K562 (cell line): ENCODE data around the gene SLC9A3. TPM values are rescaled to one million over a fixed set of nuclear protein-coding genes. Genes with fewer than 3 reads are reported as not detected.

ENCODE experiments used
- ATAC-seq: fragments of 200-7000 bp; cut with Tn5 transposase; 3 replicates; pipeline ENCODE4 v1.9.1; 2020; ENCODE audit warnings: moderate library complexity
- BruUV-seq: library from RNA; stranded (reverse); fragments of 400-500 nt; replicated peaks from 2 replicates; lab custom pipeline; 2021; lab: Mats Ljungman, UMichigan
- CTCF ChIA-PET: fragments of 300-600 bp; formaldehyde crosslinking; extraction: SDS; loops from one replicate; lab custom pipeline; 2021; ENCODE audit warnings: low intra/inter-chr PET ratio; lab: Yijun Ruan, JAX
- POLR2A ChIA-PET: fragments of 300-600, 350-650 bp; sonication (Branson Sonifier 250); formaldehyde crosslinking; extraction: SDS; loops from one replicate; lab custom pipeline; 2021; ENCODE audit warnings: antibody characterized with exemption, inconsistent platforms; lab: Yijun Ruan, JAX
- DNase-seq, 4 experiments: peaks; one replicate each; pipeline versions ENCODE4 v3.0.0 to v3.0.0-alpha.2; 2011 to 2018; ENCODE audit warnings: low spot score in 3 of 4, mixed read lengths in 3 of 4; ENCODE audit errors: extremely low read depth in 1 of 4
- FAIRE-seq: peaks from 2 replicates; lab custom pipeline; 2011; peaks lifted over from hg19 to GRCh38; lab: Jason Lieb, UNC
- H2AFZ ChIP-seq: 2 replicates; pipeline ENCODE4 v1.6.0; 2011; ENCODE audit warnings: low read depth, low read length, control low read depth, inconsistent platforms
- H3K27ac ChIP-seq: fragments of 200-600 bp; 3 replicates; pipeline ENCODE4 v1.8.0; 2011; ENCODE audit warnings: low read depth, mild to moderate bottlenecking, control low read depth, inconsistent platforms, low read length, moderate library complexity, mixed read lengths; ENCODE audit errors: extremely low read depth
- H3K27me3 ChIP-seq, 2 experiments: fragments of 300-600 bp in 1 of 2; 2 replicates in 1 of 2; 3 replicates in 1 of 2; pipeline versions ENCODE4 v1.6.0 to v1.8.0; 2011; ENCODE audit warnings: inconsistent platforms in 2 of 2, low read length in 2 of 2, mild to moderate bottlenecking in 1 of 2, mixed read lengths in 1 of 2, moderate library complexity in 1 of 2; ENCODE audit not compliant: control insufficient read depth in 2 of 2, insufficient read depth in 2 of 2
- H3K36me3 ChIP-seq: fragments of 300-600 bp; 3 replicates; pipeline ENCODE4 v1.8.0; 2011; ENCODE audit warnings: mild to moderate bottlenecking, low read length, inconsistent platforms; ENCODE audit not compliant: control insufficient read depth, insufficient read depth
- H3K4me1 ChIP-seq, 2 experiments: fragments of 200-600 bp in 1 of 2; replicated peaks in 1 of 2; 2 replicates in 1 of 2; 3 replicates in 1 of 2; pipeline versions ENCODE4 v1.5.1 to v1.8.0; 2011; ENCODE audit warnings: inconsistent platforms in 2 of 2, low read length in 2 of 2, mild to moderate bottlenecking in 1 of 2, mixed read lengths in 1 of 2, moderate library complexity in 1 of 2; ENCODE audit not compliant: control insufficient read depth in 2 of 2, insufficient read depth in 2 of 2
- H3K4me2 ChIP-seq: 2 replicates; pipeline ENCODE4 v1.6.1; 2011; ENCODE audit warnings: low read length, control low read depth, inconsistent platforms, mixed read lengths; ENCODE audit not compliant: insufficient read depth
- H3K4me3 ChIP-seq: fragments of 200-600 bp; sonication (generic), shearing (Covaris generic); 2 replicates; pipeline ENCODE4 v1.5.1; 2016; ENCODE audit warnings: control low read depth, inconsistent platforms
- H3K79me2 ChIP-seq: fragments of 200-600 bp; 3 replicates; pipeline ENCODE4 v1.8.0; 2011; ENCODE audit warnings: low read length, inconsistent platforms; ENCODE audit not compliant: control insufficient read depth, insufficient read depth
- H3K9ac ChIP-seq, 2 experiments: 2 replicates each; pipeline versions ENCODE4 v1.6.0 to v1.6.1; 2011; ENCODE audit warnings: low read depth in 2 of 2, low read length in 2 of 2, control low read depth in 1 of 2, inconsistent platforms in 1 of 2, mild to moderate bottlenecking in 1 of 2, mixed read lengths in 1 of 2; ENCODE audit not compliant: insufficient read depth in 1 of 2
- H3K9me1 ChIP-seq: one replicate; pipeline ENCODE4 v1.6.0; 2011; ENCODE audit warnings: inconsistent platforms, mild to moderate bottlenecking, low read length, moderate library complexity; ENCODE audit not compliant: control insufficient read depth, insufficient read depth
- H3K9me3 ChIP-seq: replicated peaks from 2 replicates; pipeline ENCODE4 v1.5.1; 2011; ENCODE audit warnings: low read depth, low read length, inconsistent platforms; ENCODE audit not compliant: control insufficient read depth, insufficient read depth
- H4K20me1 ChIP-seq: replicated peaks from 2 replicates; pipeline ENCODE4 v1.6.1; 2011; ENCODE audit warnings: low read length, inconsistent platforms, mixed read lengths; ENCODE audit not compliant: control insufficient read depth, insufficient read depth
- ASH1L ChIP-seq: fragments of 450-650 bp; IDR thresholded peaks from 2 replicates; pipeline ENCODE4 v1.6.1; 2018; ENCODE audit warnings: borderline replicate concordance, mild to moderate bottlenecking, low read depth; ENCODE audit not compliant: partially characterized antibody
- ESRRA ChIP-seq: fragments of 450-650 bp; IDR thresholded peaks from 2 replicates; pipeline ENCODE4 v1.6.1; 2014; ENCODE audit warnings: low read depth, mild to moderate bottlenecking, moderate library complexity, borderline replicate concordance
- MEIS2 ChIP-seq: fragments of 450-650 bp; IDR thresholded peaks from 2 replicates; pipeline ENCODE4 v1.6.1; 2014; ENCODE audit warnings: mild to moderate bottlenecking; ENCODE audit not compliant: partially characterized antibody
- POLR3G ChIP-seq: IDR thresholded peaks from 2 replicates; pipeline ENCODE4 v1.6.1; 2011; ENCODE audit not compliant: insufficient read length, insufficient replicate concordance; ENCODE audit errors: extremely low read depth
- POU5F1 ChIP-seq: fragments of 150-350 bp; IDR thresholded peaks from 2 replicates; pipeline ENCODE4 v1.6.1; 2014; ENCODE audit warnings: borderline replicate concordance, low read length, low read depth, mild to moderate bottlenecking; ENCODE audit not compliant: partially characterized antibody
- RBM14 ChIP-seq: fragments of 200-400 bp; formaldehyde crosslinking; IDR thresholded peaks from 2 replicates; pipeline ENCODE4 v1.6.1; 2018; ENCODE audit warnings: low read depth, mild to moderate bottlenecking, low read length, moderate library complexity, borderline replicate concordance; ENCODE audit not compliant: insufficient read depth
- ZNF239 ChIP-seq: fragments of 250-450 bp; sonication (Bioruptor Pico); IDR thresholded peaks from 2 replicates; pipeline ENCODE4 v1.4.0; 2020; ENCODE audit warnings: mild to moderate bottlenecking
- WGBS: fragments of 100-300 bp; shearing (Covaris generic); methylation state at CpG from one replicate; pipeline ENCODE4 v1.1.6; 2016; ENCODE audit warnings: low coverage, mixed read lengths; ENCODE audit not compliant: insufficient coverage; ENCODE audit errors: missing lambda C conversion rate; 5-methylcytosine and 5-hydroxymethylcytosine counted together
- in situ Hi-C: fragments of 300-500 bp; cut with MboI; formaldehyde crosslinking; loops from 4 replicates; pipeline ENCODE4 v1.15.0; 2018; ENCODE audit warnings: inconsistent platforms, mixed read lengths
- intact Hi-C: fragments of 100-400 bp; cut with micrococcal nuclease; formaldehyde crosslinking; loops from 2 replicates; pipeline ENCODE4 v1.14.2; 2022
- polyA plus RNA-seq, 8 experiments: library from polyadenylated mRNA; depleted of rRNA in 4 of 8; stranded (reverse) in 5 of 8; unstranded in 3 of 8; fragments of >200 nt; fragmentation: Nextera tagmentation in 2 of 8; fragmentation: Illumina TruSeq in 1 of 8; extraction: Ambion mirVana in 2 of 8; extraction: Trizol in 1 of 8; gene quantifications; 2 replicates each; pipeline versions ENCODE4 v1.2.1 to v1.2.3, GENCODE V29; 2011 to 2014; ENCODE audit warnings: inconsistent platforms in 1 of 8, missing spikeins in 1 of 8
- total RNA-seq, 7 experiments: library from RNA; depleted of rRNA in 6 of 7; stranded (reverse); fragments of >200 nt in 6 of 7; fragmentation: Illumina TruSeq in 2 of 7; extraction: Trizol in 2 of 7; gene quantifications; 2 replicates each; pipeline versions ENCODE4 v1.2.1 to v1.2.3, GENCODE V29; 2011 to 2021; ENCODE audit warnings: low replicate concordance in 1 of 7
- TF ChIP-seq, protein P1 (sequence below): sonication (generic); formaldehyde crosslinking; IDR thresholded peaks from 2 replicates; pipeline ENCODE4 v1.8.1; 2023; ENCODE audit warnings: mild to moderate bottlenecking, missing genetic modification reagents

The SLC9A3 gene
- total and polyA plus RNA-seq, 9 of the 15 experiments (the other 6 are each of a cell fraction or from before 2014, with no cell fraction given): 1.5 to 5.8 (median 3.7) TPM; not detected in 2

DNA sequence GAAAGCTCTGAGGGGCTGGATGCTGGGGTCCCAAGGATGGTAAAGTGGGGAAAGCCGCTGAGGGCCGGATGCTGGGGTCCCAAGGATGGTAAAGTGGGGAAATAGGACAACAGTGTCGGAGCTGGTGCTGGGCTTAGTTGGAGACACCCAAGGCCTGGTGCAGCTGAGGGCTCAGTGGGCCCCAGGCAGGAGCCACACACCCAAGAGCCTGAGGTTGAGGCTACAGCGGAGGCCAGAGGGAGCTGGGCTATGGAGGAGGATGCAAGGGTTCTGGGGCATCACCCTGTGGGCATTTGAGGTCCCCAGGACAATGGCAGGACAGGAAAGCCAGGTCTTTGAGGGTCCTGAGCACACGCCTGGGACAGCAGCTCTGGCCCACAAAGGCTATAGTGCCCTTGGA, 19.1 kb upstream of the SLC9A3 start:
- FAIRE-seq (no peak), DNase-seq (no peak), ATAC-seq (no peak)
- Histone ChIP-seq H3K36me3 (no peaks in the 10 kb centered on the region), H3K27me3 (peaks cover 28 to 69% of the 10 kb centered on the region in 2 experiments; a peak in 4 of 5 replicates), H3K4me3 (no peak overlapping the region), H3K79me2 (no peaks in the 10 kb centered on the region), H3K9ac (no peak overlapping the region), H2AFZ (no peak overlapping the region), H3K27ac (no peak overlapping the region), H3K9me3 (no peaks in the 10 kb centered on the region), H3K9me1 (no peaks in the 10 kb centered on the region), H4K20me1 (peaks cover 24% of the 10 kb centered on the region), H3K4me1 (peaks cover 0 to 61% of the 10 kb centered on the region in 2 experiments; a peak in 2 of 5 replicates), H3K4me2 (no peak overlapping the region; the same call in 1 of the 2 replicates)
- intact Hi-C loops (no loop called here), in situ Hi-C loops (no loop called here)
- TF ChIP-seq MEIS2: no peak
- no peak for TF ChIP-seq ASH1L
- TF ChIP-seq, protein P1, sequence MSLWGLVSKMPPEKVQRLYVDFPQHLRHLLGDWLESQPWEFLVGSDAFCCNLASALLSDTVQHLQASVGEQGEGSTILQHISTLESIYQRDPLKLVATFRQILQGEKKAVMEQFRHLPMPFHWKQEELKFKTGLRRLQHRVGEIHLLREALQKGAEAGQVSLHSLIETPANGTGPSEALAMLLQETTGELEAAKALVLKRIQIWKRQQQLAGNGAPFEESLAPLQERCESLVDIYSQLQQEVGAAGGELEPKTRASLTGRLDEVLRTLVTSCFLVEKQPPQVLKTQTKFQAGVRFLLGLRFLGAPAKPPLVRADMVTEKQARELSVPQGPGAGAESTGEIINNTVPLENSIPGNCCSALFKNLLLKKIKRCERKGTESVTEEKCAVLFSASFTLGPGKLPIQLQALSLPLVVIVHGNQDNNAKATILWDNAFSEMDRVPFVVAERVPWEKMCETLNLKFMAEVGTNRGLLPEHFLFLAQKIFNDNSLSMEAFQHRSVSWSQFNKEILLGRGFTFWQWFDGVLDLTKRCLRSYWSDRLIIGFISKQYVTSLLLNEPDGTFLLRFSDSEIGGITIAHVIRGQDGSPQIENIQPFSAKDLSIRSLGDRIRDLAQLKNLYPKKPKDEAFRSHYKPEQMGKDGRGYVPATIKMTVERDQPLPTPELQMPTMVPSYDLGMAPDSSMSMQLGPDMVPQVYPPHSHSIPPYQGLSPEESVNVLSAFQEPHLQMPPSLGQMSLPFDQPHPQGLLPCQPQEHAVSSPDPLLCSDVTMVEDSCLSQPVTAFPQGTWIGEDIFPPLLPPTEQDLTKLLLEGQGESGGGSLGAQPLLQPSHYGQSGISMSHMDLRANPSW: no peak
- TF ChIP-seq POU5F1: no peak
- TF ChIP-seq RBM14: no peak
- no peak for TF ChIP-seq ZNF239 (CRISPR knock-in tag)
- no peak for TF ChIP-seq ESRRA
- no peak for TF ChIP-seq POLR3G
- ChIA-PET CTCF (no interaction called here), POLR2A (interaction anchor here (0.7 kb wide), 1 partner anchor 11 kb away, joined by 6 read pairs; no protein-coding TSS in a partner anchor)
- 17% methylated on average over 5 of the region's 5 CpGs for WGBS
- BruUV-seq: no TSS peak
